ENCODE measurements around the gene MPPED1. TPM values are rescaled to one million over a fixed set of nuclear protein-coding genes. Genes with fewer than 3 reads are reported as not detected.

Gene MPPED1
- total RNA-seq, 1 experiment from 2014 or later: not detected

GRCh38 chr22:43446916-43447315 lies 35.1 kb downstream of the MPPED1 start:
- peak; percentile 39 for DNase-seq (ENCODE audit: low read depth)

GRCh38 chr22:43447380-43447779 lies 35.6 kb downstream of the MPPED1 start:
- DNase-seq (ENCODE audit: low read depth): no peak

DNA sequence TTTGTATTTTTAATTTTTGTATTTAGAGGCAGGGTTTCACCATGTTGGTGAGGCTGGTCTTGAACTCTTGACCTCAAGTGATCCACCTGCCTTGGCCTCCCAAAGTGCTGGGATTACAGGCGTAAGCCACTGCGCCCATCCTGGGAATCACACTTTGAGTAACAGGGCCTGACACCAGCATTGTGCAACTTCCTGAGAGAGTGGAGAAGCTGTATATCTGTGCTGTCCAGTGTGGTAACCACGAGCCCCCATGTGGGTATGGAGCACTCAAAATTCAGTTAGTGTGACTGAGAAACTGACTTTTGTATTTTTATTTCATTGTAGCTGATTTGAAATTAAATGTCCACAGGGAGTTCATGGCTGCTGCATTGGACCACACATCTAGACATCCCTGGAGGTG lies 36.2 kb downstream of the MPPED1 start:
- DNase-seq (ENCODE audit: low read depth): no peak

- DNase-seq (ENCODE audit: low read depth): peak; percentile 33
Observed at GRCh38 chr22:43449205-43449830, 37.5 kb downstream of the MPPED1 start.

DNA sequence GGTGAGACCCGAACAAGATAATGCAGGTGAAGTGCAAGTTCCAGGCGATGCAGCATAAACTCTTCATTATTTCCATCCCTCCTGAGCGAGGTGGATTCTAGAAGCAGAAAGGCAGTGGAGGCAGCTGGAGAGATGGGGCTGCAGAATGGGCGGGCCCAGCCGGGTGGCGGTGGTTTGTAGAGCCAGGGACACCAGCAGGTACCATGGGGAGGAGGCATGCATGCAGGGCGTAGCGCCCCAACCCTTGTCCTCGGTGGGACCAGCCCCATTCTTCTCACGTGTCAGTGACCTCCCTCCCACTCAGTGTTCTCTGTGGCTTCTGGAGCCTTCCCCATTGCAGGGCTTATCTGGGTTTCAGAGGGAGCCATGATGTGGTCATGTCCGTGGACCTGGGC lies 38.0 kb downstream of the MPPED1 start:
- no peak for DNase-seq (ENCODE audit: low read depth)

DNA sequence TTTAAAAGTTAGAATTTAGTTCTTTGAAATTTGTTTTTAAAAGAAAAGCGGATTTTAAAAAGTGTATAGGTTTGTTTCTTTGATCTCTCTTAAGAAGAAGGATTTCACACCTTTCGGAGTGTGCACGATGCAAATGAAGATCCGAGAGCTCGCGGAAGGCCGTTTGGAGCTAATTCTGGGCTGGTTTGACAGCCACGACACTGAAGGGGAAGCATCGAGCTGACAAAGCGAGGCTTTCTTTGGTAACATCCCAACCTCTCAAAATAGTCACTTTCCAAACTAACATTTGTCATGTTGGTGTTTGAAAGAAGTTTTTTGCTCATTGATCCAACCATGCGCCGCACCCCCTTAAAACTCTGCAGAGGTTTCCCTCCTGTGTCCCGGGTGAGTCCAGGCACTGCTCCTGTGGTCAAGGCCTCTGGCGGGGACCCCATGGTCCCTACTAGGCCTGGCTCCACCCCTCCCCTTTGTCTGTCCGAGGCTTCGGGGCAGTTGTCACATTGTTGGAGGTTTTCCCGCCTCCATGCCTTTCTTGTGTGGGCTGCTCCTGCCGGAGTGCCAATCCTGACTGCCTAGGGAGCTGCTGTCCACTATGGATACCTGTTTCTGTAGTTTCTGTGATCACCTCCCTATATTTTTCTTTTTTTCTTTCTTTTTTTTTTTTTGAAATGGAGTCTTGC lies 39.7 kb downstream of the MPPED1 start:
- DNase-seq (ENCODE audit: low read depth): no peak

GRCh38 chr22:43455846-43456245 lies 44.0 kb downstream of the MPPED1 start:
- DNase-seq (ENCODE audit: low read depth): no peak

DNA sequence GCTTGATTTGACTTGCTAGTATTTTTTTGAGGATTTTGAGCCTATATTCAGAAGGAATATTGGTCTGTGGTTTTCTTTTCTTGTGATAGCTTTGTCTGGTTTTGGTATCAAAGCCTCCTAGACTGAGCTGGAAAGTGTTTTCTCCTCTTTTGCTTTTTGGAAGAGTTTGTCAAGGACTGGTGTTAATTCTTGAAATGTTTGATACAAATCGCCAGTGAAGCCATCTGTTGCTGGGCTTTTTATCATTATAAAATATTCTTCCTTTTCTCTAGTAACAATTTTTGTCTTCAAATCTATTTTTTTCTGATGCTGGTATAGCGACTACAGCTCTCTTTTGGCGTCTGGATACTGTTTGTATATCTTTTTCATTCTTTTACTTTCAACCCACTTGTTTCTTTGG lies 45.2 kb downstream of the MPPED1 start:
- DNase-seq (ENCODE audit: low read depth): no peak

DNA sequence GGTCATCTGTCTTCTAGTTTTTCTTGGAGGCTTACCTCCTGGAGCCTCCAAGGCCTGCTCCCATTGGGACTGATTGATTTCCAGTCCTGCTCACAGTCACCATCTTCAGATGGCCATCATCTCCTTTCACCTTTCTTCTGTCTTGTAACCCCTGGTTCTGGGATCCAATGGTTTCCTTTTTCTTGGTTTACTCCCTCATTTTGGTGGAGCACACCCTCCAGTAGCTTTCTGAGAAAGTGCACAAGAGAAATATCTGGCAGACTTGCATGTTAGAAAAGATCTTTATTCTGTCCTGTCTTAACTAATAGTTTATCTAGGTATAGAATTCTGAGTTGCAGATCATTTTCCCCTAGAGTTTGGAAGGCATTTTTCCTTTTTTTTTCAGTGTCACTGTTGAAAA lies 50.9 kb downstream of the MPPED1 start:
- no peak for DNase-seq (ENCODE audit: low read depth)

DNA sequence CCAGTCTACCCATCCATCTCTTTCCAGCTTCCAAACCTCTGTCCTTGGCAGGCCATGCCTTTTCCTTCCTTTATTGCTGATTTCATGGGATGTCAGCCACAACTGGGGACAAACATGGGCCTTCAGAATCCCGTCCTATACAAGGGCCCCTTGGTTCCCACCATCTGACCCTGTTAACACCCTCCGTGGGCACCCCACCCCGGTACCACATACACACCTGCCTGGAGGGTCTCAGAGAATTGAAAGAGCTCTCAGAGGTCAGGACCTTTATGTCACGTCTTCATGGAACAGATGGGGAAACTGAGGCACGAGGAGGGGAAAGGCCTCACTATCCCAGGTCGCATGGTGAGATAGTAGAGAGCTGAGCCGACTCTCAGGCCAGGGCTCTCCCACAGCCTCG lies 53.0 kb downstream of the MPPED1 start:
- no peak for DNase-seq (ENCODE audit: low read depth)

- no peak for DNase-seq (ENCODE audit: low read depth)
Observed at GRCh38 chr22:43465291-43466015, 53.6 kb downstream of the MPPED1 start.

GRCh38 chr22:43466710-43467109 lies 54.9 kb downstream of the MPPED1 start:
- DNase-seq (ENCODE audit: low read depth): no peak

DNA sequence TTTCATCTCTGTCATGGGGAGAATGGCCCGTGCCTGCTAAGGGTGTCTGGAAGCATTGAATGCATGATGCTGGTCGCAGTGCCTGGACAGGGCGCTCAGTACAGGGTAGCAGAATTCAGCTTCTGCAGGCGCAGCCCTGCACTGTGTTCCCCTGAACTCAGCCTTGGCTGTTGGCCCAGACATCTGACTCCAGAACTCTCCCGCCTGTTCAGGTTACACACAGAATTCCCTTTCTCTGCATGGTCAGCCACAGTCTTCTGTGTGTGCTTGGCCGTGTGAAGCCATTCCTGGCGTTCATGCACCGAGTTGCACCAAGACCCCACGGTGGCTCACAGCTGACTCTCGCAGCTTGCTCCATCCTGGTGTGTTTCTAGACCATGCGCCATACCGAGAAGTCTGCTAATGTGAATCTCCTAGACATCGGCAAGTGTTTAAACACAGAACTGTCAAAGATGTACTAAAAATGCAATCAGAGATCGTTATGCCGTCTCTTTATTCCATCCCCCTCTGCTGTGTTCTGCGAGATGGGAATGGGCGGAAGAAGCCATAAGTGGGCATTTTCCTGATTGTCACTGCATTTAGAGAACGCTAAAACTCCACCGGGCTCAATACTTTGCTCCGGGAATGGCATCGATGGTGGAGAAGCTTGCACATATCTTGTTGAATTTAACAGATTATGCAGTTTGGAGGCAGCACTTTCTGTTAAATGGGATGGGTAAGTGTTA lies 55.6 kb downstream of the MPPED1 start:
- DNase-seq (ENCODE audit: low read depth): no peak

DNA sequence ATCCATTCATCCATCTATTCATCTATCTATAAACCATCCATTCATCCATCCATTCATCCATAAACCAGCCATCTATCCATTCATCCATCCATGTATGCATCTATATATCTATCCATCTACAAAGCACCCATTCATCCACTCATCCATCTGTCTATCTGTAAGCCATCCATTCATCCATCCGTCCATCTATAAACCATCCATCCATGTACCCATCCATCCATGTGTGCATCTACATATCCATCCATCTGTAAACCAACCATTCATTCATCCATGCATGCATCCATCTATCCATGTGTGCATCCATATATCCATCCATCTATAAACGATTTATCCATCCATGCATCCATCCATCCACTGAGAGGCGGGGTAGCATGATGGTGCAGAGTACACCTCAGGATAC lies 58.4 kb downstream of the MPPED1 start:
- DNase-seq (ENCODE audit: low read depth): no peak

DNA sequence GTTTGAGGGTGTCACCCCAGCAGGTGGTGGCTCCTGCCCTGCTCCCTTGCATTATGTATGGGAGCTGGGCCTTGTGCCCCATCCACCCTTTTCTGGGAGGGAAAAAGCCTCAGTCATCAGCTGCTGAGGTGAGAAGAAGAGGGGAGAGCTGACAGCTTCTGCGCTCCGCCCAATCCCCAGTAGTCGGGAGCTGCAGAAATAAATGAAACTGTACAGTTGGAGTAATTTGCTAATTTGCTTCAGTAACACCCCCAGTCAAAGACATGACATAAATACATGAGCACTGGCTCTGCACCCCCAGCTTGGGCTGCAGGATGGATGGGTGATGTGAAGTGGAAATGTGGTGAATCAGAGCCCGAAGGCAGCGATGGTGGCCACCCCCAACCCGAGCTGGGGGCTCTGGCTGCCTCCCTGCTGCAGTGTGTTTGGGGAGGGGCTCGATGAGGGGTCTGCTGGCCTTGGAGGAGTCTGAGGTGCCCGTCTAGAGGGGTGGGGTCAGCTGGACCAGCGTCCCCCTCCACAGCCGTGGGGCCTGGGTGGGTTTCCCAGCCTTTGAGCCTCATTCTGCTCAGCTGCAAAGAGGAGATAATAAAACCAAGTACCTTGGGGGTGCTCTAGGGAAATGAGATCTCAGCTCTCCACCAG lies 59.2 kb downstream of the MPPED1 start:
- DNase-seq (ENCODE audit: low read depth): no peak

- no peak for DNase-seq (ENCODE audit: low read depth)
Observed at GRCh38 chr22:43471606-43472135, 59.9 kb downstream of the MPPED1 start.

DNA sequence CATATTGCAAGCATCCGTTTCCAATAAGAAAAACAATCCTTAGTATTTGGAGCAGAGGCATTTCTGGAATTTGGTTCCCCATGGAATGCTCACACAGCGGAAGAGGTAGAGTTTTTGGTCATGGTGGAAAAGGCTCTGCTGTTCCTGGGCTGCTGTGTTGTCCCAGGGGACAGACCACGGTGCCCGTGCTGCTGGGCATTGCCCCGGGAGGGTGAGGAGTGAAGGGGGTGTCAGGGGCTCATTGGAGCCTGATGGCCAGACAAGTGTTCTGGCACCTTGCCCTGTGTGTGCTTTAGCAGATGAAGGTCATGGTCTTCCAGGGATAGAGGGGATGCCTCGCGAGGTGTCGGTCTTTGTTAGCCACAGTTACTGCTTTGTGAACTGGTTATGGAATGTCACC lies 61.2 kb downstream of the MPPED1 start:
- no peak for DNase-seq (ENCODE audit: low read depth)

DNA sequence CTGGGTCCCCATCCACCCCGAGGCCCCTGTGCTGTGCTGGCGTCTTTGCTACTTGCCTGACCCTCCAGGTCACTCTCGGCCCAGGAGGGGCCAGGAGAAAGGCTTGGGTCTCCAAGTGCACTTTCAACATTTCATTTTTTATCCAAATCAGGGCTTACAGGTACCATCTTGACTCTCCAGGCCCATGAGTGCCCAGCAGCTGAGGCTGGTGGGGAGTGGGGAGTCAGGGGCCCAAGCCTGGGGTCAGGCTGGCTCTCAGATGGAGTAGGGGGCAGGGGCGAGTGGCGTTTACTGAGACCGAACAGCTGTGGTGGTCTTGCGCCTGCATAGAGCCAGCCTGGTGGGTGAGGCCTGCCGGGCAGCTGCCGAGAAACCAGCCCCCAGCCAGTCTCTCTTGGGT lies 61.6 kb downstream of the MPPED1 start:
- no peak for DNase-seq (ENCODE audit: low read depth)

DNA sequence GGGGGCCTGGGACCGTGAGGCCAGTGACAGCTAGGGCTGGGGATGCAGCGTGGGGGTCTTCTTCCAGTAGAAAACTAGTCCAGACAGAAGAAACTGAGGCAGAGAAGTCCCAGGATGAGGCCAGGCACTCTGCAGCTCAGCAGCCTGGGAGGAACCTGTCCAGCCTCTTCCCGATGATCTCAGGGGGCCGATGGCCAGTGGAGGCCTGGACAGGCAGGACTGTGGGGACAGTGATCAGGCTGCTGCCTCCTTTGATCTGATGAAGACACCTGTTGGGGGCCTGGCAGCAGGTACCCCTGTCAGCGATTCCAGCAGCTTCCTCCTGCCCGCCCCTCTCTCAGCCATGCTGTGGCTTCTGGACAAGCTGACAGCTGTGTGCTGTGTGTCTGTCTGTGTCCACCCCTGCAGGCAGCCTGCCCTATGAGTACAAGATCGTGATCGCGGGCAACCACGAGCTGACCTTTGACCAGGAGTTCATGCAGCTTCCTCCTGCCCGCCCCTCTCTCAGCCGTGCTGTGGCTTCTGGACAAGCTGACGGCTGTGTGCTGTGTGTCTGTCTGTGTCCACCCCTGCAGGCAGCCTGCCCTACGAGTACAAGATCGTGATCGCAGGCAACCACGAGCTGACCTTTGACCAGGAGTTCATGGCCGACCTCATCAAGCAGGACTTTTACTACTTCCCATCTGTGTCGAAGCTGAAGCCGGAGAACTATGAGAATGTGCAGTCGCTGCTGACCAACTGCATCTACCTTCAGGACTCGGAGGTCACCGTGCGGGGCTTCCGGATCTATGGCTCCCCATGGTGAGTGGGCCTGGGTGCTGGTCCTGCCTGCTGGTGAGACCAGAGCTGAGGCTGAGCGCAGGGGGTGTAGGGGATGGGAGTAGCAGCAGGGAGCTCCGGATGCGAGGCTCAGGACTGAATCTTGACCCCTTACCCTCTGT lies 62.6 kb downstream of the MPPED1 start:
- DNase-seq (ENCODE audit: low read depth): no peak

DNA sequence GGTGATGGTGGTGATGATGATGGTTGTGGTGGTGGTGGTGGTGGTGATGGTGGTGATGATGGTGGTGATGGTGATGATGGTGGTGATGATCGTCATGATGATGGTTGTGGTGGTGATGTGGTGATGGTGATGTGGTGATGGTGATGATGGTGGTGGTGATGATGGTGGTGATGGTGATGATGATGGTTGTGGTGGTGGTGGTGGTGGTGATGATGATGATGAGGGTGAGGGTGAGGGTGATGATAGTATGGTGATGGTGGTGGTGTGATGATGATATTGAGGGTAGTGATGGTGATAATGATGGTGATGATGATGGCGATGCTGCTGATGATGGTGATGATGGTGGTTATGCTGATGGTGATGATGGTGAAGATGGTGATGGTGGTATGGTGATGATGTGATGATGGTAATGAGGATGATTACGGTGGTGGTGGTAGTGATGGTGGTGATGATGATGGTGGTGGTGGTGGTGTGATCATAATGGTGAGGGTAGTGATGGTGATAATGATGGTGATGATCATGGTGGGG lies 63.8 kb downstream of the MPPED1 start:
- no peak for DNase-seq (ENCODE audit: low read depth)

All from Daoy (cell line).